ENCODE measurements around the gene OR13A1. TPM values are rescaled to one million over a fixed set of nuclear protein-coding genes. Genes with fewer than 3 reads are reported as not detected.
"Not testable (repeated sequence)": the region's sequence is repeated elsewhere in the genome, so short reads cannot be mapped to it uniquely, and the experiment has no call there.

OR13A1 gene
- total RNA-seq, 1 donor from 2014 or later, result 0.09 TPM

- Mint-ChIP-seq H3K9me3 (peaks cover 12% of the 10 kb centered on the region), H3K27ac (ENCODE audit: unreplicated experiment) (peak overlapping the region; percentile 60), H3K27me3 (ENCODE audit: low read depth) (peaks cover 29% of the 10 kb centered on the region)
- not testable (repeated sequence) for H3K36me3 Mint-ChIP-seq (ENCODE audit: low read depth); H3K4me3 Mint-ChIP-seq; DNase-seq (ENCODE audit: low read depth, low spot score); H3K4me1 Mint-ChIP-seq
Measured at GRCh38 chr10:45340420-45340819, 25.0 kb upstream of the OR13A1 start.

- H3K9me3 Mint-ChIP-seq, result peaks cover 12% of the 10 kb centered on the region
- H3K36me3 Mint-ChIP-seq (ENCODE audit: low read depth), result peaks cover 8% of the 10 kb centered on the region
- H3K27me3 Mint-ChIP-seq (ENCODE audit: low read depth), result peaks cover 26% of the 10 kb centered on the region
- H3K4me1 Mint-ChIP-seq, result no peaks in the 10 kb centered on the region
- no peak for DNase-seq (ENCODE audit: low read depth, low spot score)
- no peak overlapping the region for H3K27ac Mint-ChIP-seq (ENCODE audit: unreplicated experiment)
- no peak for TF ChIP-seq CTCF (conservative IDR thresholded peaks at IDR 0.05)
- no peak overlapping the region for H3K4me3 Mint-ChIP-seq
Measured at GRCh38 chr10:45339894-45340293, 24.5 kb upstream of the OR13A1 start.

- Mint-ChIP-seq H3K9me3 (peaks cover 12% of the 10 kb centered on the region), H3K27me3 (ENCODE audit: low read depth) (peaks cover 41% of the 10 kb centered on the region)
- not testable (repeated sequence) for H3K27ac Mint-ChIP-seq (ENCODE audit: unreplicated experiment); H3K4me3 Mint-ChIP-seq; H3K36me3 Mint-ChIP-seq (ENCODE audit: low read depth); DNase-seq (ENCODE audit: low read depth, low spot score); H3K4me1 Mint-ChIP-seq
Measured at GRCh38 chr10:45331824-45332223, 16.4 kb upstream of the OR13A1 start.

- H3K36me3 Mint-ChIP-seq (ENCODE audit: low read depth); H3K4me3 Mint-ChIP-seq; DNase-seq (ENCODE audit: low read depth, low spot score); H3K4me1 Mint-ChIP-seq; H3K27ac Mint-ChIP-seq (ENCODE audit: unreplicated experiment): not testable (repeated sequence)
- Mint-ChIP-seq H3K9me3 (peaks cover 12% of the 10 kb centered on the region), H3K27me3 (ENCODE audit: low read depth) (peaks cover 64% of the 10 kb centered on the region)
Measured at GRCh38 chr10:45326864-45327263, 11.5 kb upstream of the OR13A1 start.

- no peak overlapping the region for H3K27ac Mint-ChIP-seq (ENCODE audit: unreplicated experiment)
- H3K36me3 Mint-ChIP-seq (ENCODE audit: low read depth), result no peaks in the 10 kb centered on the region
- TF ChIP-seq CTCF (conservative IDR thresholded peaks at IDR 0.05), result no peak
- no peaks in the 10 kb centered on the region for H3K4me1 Mint-ChIP-seq
- H3K27me3 Mint-ChIP-seq (ENCODE audit: low read depth), result peaks cover 55% of the 10 kb centered on the region
- H3K4me3 Mint-ChIP-seq, result no peak overlapping the region
- peaks cover 18% of the 10 kb centered on the region for H3K9me3 Mint-ChIP-seq
- no peak for DNase-seq (ENCODE audit: low read depth, low spot score)
Measured at GRCh38 chr10:45325116-45325515, 9.7 kb upstream of the OR13A1 start.

GRCh38 chr10:45319702-45320101 lies 4.3 kb upstream of the OR13A1 start:
- no peak for TF ChIP-seq CTCF (conservative IDR thresholded peaks at IDR 0.05)
- H3K27me3 Mint-ChIP-seq (ENCODE audit: low read depth), result peaks cover 28% of the 10 kb centered on the region
- no peak for DNase-seq (ENCODE audit: low read depth, low spot score)
- no peak overlapping the region for H3K4me3 Mint-ChIP-seq
- no peaks in the 10 kb centered on the region for H3K4me1 Mint-ChIP-seq
- no peaks in the 10 kb centered on the region for H3K36me3 Mint-ChIP-seq (ENCODE audit: low read depth)
- H3K27ac Mint-ChIP-seq (ENCODE audit: unreplicated experiment), result no peak overlapping the region
- peaks cover 10% of the 10 kb centered on the region for H3K9me3 Mint-ChIP-seq

- no peak for DNase-seq (ENCODE audit: low read depth, low spot score)
- Mint-ChIP-seq H3K4me3 (no peak overlapping the region), H3K27me3 (ENCODE audit: low read depth) (peaks cover 24% of the 10 kb centered on the region), H3K36me3 (ENCODE audit: low read depth) (no peaks in the 10 kb centered on the region), H3K9me3 (no peaks in the 10 kb centered on the region), H3K27ac (ENCODE audit: unreplicated experiment) (no peak overlapping the region), H3K4me1 (no peaks in the 10 kb centered on the region)
- TF ChIP-seq CTCF (conservative IDR thresholded peaks at IDR 0.05), result no peak
Measured at GRCh38 chr10:45313264-45313873, 2.0 kb downstream of the OR13A1 start.
